GM21515 (cell line): Measurements from ENCODE around the gene SPDYE1.
A peak's percentile ranks its signal among the peaks of the same experiment; 100 is the strongest.
"Not testable (repeated sequence)": the region's sequence is repeated elsewhere in the genome, so short reads cannot be mapped to it uniquely, and the experiment has no call there.

Experiments used
- ATAC-seq: cut with Tn5 transposase; IDR thresholded peaks from one replicate; pipeline ENCODE4 v1.9.1; 2021; ENCODE audit not compliant: unreplicated experiment

SPDYE1 gene

DNA sequence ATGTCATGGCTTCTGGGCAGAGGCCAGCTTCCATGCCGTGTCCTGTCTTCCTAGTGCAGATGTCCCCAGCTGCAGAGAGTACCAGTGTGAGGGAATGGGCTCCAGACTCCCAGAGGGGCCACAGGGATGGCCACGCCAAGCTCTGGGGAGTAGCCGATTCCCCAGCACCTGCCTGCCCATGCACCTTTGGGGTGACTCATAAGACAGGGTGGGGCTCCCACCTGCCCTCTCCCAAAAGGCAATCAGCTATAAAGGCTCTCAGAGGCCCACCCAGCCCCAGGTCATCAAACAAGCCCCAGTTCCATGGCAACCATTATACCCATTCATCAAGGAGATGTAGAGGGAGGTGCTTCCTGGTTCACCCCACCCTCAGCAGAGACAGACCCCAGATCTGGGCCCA is at the start of gene SPDYE1:
Gene SPDYE1 (plus strand): TSS at position 366 of the 400 bp plus-strand sequence. CDS start 2,053 bp downstream, outside the sequence.
- not testable (repeated sequence) for ATAC-seq

GRCh38 chr7:43952028-43952427 is 45.7 kb upstream of the SPDYE1 start:
- ATAC-seq: no peak

GRCh38 chr7:43953071-43953470 is 44.6 kb upstream of the SPDYE1 start:
- ATAC-seq: no peak

- ATAC-seq: peak; percentile 79
These were observed 43.0 kb upstream of the SPDYE1 start for GRCh38 chr7:43954524-43955228.

- no peak for ATAC-seq
These were observed 41.7 kb upstream of the SPDYE1 start for GRCh38 chr7:43956027-43956426.

- ATAC-seq: no peak
These were observed 36.8 kb upstream of the SPDYE1 start for GRCh38 chr7:43960933-43961332.

- ATAC-seq: not testable (repeated sequence)
These were observed 31.3 kb upstream of the SPDYE1 start for GRCh38 chr7:43966392-43966791.

DNA sequence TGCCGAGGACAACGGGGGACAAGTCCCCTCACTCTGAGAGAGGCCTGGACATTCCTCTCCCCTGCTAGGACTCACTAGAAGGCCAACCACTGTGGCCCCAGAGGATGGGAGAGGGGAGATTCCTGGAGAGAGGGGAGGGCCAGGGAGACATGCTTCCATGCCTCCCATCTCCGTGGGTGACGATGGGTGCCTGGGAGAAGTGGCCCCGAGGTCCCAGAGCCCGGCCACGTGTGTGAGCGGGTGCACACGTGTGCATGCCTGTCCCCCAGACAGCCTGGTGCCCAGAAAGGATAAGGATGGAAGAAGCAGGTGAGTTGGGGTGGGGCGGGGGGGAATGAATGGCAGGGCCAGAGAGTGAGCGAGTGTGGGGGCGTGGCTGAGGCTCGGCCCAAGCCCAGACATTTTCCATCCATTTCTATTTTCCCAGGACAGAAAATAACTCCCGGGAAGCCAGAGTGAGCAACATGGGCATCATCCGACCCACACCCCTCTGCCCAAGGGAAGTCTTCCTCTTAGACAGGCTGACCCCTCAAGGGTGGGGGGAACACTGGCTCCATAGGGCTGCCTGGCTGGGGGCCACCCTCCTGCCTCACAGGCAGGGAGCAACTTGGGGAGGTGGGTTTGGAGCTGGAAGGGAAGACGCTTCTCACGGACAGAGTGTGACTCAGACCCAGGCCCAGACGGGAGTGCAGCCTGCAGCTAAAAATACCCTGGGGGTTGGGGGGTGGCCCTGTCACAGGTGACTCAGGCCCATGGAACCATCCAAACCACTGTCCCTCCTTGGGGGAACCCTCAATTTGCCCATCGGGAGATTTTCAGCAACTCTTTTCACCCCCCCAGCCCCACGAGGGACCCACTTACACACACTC is 29.3 kb upstream of the SPDYE1 start:
- not testable (repeated sequence) for ATAC-seq

DNA sequence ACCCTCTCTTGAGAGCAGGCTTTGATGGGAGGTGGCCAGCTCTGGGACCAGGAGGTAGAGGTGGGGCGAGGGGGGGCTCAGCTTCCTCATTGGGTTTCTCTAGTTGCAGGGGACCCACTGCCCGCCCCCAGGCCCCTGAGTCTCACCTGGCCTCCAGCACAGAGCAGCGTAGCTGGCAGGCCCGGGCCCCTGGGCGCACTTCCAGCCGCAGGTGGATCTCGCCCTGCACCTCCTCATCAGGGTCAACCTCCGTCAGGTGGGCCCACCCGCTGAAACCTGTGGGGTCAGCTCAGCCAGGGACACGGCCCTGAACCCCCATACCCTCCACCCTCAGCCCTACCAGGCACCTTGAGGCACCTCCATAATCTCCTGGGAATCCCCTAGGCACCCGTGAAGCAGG is 28.1 kb upstream of the SPDYE1 start:
- not testable (repeated sequence) for ATAC-seq

- ATAC-seq: not testable (repeated sequence)
These were observed 27.0 kb upstream of the SPDYE1 start for GRCh38 chr7:43970698-43971097.

GRCh38 chr7:43974033-43974573 is 23.6 kb upstream of the SPDYE1 start:
- not testable (repeated sequence) for ATAC-seq

DNA sequence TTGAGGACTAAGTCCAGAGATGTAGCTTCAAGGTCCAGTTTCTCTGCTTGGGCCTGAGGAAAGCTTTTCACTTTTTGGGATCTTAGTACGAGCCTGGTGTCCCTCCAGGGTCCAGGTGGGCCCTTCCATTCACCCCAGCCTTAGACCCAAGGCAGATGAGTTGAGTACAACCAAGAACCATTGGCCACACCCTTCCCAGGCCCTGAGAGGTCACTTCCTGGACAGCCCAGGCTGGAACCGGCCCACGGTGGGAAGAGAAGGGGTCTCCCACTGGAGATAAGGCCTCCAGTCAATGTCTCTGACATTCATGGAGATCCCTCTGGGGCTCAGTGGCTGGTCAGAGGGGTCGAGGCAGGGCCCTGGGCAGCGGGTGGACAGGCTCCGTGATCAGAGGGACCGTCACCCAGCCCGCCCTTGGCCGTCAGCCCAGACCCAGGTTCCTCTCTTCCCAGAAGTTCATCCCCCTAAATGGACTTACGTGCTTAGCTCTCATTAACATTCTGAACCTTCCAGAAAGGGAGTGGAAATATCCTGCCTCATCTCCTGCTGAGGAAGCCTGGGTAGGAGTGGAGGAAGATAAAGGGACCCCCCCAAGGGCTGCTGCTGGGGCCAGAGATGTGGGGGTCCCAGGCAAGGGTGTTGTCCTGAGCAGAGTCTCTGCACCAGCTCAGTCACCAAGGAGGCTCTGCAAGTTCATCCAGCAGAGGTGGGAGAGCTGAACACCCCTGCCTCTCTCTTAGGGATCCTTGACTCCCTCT is 22.8 kb upstream of the SPDYE1 start:
- ATAC-seq: not testable (repeated sequence)

DNA sequence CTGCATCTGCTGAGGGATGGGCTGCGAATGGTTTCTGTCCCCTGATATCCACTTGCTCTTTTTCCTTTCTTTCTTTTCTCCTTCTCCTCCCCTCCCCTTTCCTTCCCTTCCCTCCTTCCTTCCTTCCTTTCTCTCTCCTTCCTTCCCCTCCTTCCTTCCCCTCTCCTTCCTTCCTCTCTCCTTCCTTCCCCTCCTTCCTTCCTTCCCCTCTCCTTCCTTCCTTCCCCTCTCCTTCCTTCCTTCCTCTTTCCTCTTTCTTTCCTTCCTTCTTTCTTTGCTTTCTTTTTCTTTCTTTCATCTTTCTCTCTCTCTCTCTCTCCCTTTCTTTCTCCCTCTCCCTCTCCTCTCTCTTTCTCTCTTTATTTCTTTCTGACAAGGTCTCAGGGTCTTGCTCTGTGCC is 20.2 kb upstream of the SPDYE1 start:
- ATAC-seq: no peak

DNA sequence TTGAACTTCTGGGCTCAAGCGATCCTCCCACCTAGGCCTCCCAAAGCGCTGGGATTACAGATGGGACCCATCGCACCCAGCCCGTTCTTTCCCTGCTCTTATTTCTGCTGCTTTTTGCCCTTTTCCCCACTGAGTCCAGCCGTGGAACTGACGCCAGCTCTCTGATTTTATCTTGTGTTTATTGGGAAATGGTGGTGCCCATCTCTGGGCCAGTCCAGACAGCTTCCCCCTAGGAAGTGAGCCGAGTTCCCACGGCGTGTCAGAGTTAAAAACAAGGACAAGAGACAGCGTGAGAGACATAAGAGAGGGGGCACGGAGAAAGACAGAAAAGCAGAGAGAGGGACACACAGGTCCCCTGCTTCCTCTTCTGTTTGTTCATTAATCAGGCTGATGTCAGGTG is 19.6 kb upstream of the SPDYE1 start:
- not testable (repeated sequence) for ATAC-seq

DNA sequence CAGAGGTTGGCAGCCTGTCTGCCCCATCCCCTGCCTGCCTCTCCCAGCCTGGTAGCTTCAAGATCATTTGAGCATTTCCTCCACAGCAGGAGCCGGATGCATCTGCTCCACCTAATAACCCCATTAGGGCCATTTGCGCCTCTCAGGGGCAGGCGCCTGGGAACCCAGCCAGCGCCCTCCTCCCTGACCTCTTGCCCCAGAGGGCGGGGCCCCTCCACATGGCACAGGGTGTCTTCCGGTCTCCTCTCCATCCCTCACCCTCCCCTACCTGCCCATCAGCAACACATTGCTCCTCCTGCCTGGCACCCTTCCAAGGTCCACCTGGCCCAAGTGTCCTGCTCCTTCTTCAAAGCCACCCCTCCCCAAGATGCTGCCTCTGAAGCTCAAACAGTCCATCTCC is 14.8 kb upstream of the SPDYE1 start:
- ATAC-seq: not testable (repeated sequence)

GRCh38 chr7:43983736-43984135 is 14.0 kb upstream of the SPDYE1 start:
- ATAC-seq: not testable (repeated sequence)

DNA sequence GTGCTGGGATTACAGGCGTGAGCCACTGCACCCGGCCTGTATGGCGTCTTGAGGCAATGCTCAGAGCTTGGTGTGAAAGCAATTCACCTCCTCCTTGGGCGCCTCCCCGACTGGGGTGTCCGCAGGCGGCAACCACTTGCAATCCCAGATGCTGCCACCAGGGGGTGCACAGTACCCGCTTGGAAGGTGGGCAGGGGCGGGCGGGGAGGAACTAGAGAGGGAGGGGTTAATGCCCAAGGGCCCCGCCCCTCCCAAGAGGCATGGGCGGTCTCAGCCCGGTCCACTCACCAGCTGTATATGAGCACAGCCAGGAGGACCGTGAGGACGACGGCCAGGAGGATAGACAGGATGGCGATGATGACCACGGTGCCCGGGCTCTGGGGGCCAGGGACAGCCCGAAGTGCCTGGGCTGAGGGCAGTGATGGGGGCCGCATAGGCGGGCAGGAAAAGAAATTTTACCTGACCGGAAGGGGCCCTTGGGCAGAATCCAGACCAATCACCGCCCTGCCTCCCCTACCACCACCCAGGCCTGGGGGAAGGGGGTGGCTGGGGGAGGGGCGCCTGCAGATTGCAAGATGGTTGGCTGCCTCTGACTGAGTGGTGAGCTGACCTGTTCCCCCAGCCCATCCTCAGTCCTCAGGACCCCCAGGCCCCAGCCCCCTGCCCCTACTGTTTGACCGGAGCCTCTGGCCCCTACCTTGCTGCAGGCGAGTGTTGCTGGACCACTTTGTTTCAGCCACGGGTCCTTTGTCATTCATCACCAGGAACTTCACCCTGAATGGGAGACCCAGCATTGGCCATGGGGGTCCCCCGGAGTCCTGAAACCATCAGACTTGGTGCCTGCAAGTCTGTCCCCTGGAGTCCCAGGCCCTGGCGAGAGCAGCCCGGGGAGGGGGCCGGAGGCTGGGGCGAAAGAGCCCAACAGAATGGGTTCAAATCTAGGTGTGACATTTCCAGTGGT is 11.5 kb upstream of the SPDYE1 start:
- ATAC-seq: peak; percentile 66

DNA sequence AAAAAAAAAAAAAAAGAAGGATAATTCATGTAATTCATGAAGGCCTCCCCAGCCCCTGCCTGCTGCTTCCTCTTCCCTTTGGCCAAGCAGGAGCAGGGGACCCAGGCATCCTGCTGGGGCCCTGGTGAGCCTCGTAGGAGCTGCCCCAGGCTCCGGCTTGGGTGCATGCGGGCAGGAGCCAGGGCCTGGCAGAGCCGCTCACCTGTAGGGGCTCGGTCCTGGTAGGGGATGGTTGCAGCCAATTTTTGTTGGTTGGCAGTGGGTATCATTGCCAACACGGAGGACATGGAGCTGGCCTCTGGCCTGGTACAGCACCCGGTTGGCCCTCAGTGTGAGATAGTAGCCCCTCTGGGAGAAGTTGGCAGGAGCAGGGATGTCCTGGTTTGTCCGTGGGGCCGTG is 10.2 kb upstream of the SPDYE1 start:
- ATAC-seq: not testable (repeated sequence)

- not testable (repeated sequence) for ATAC-seq
These were observed 7.6 kb upstream of the SPDYE1 start for GRCh38 chr7:43990011-43990585.
